SU-DHL-6 (cell line): Measurements from ENCODE around the gene CUL9.

Experiments
- H2AFZ ChIP-seq: fragments of 200-600 bp; sonication (generic); 2 replicates; pipeline ENCODE4 v1.6.1; 2014; ENCODE audit warnings: low read depth, mild to moderate bottlenecking, moderate library complexity, mixed read lengths, antibody characterized with exemption, low read length; ENCODE audit not compliant: severe bottlenecking
- H3F3A ChIP-seq: fragments of 200-600 bp; shearing (Covaris generic); 2 replicates; pipeline ENCODE4 v1.6.0; 2016; ENCODE audit warnings: antibody characterized with exemption, mild to moderate bottlenecking; ENCODE audit not compliant: insufficient read depth
- H3K27ac ChIP-seq: fragments of 200-600 bp; sonication (generic); 2 replicates; pipeline ENCODE4 v1.5.1; 2016; ENCODE audit warnings: low read depth, mild to moderate bottlenecking, low read length, moderate library complexity, mixed read lengths
- H3K27me3 ChIP-seq: fragments of 200-600 bp; sonication (generic), shearing (Covaris generic); 2 replicates; pipeline ENCODE4 v1.6.0; 2014; ENCODE audit warnings: mild to moderate bottlenecking, low read length
- H3K36me3 ChIP-seq: fragments of 200-600 bp; sonication (generic); 2 replicates; pipeline ENCODE4 v1.6.1; 2014; ENCODE audit warnings: mild to moderate bottlenecking, low read length, mixed read lengths
- H3K4me2 ChIP-seq: fragments of 300-600, 200-600 bp; shearing (Covaris generic), sonication (generic); 2 replicates; pipeline ENCODE4 v1.6.0; 2014; ENCODE audit warnings: low read length, low read depth, mild to moderate bottlenecking; ENCODE audit not compliant: poor library complexity, severe bottlenecking
- H3K4me3 ChIP-seq: fragments of 200-600 bp; sonication (generic); 2 replicates; pipeline ENCODE4 v1.5.1; 2014; ENCODE audit warnings: antibody characterized with exemption, low read length, mild to moderate bottlenecking, mixed read lengths; ENCODE audit not compliant: insufficient read depth, poor library complexity, severe bottlenecking
- H3K79me2 ChIP-seq: fragments of 200-600 bp; sonication (generic); 2 replicates; pipeline ENCODE4 v1.6.1; 2014; ENCODE audit warnings: mild to moderate bottlenecking, low read length, moderate library complexity; ENCODE audit not compliant: insufficient read depth
- H3K9ac ChIP-seq: fragments of 200-600 bp; sonication (generic); 2 replicates; pipeline ENCODE4 v1.7.0; 2014; ENCODE audit warnings: mild to moderate bottlenecking, low read length
- H3K9me2 ChIP-seq: fragments of 200-600 bp; sonication (generic); replicated peaks from 2 replicates; pipeline ENCODE4 v1.6.1; 2014; ENCODE audit warnings: low read length; ENCODE audit not compliant: insufficient read depth
- H3K9me3 ChIP-seq: fragments of 200-600 bp; sonication (generic); 2 replicates; pipeline ENCODE4 v1.6.1; 2014; ENCODE audit warnings: low read length, mixed read lengths; ENCODE audit not compliant: insufficient read depth
- H4K20me1 ChIP-seq: fragments of 200-600 bp; sonication (generic); 2 replicates; pipeline ENCODE4 v1.6.1; 2014; ENCODE audit warnings: low read depth, mild to moderate bottlenecking, antibody characterized with exemption, low read length, moderate library complexity, mixed read lengths
- CTCF ChIP-seq: fragments of 200-600 bp; sonication (generic); IDR thresholded peaks from one replicate; pipeline ENCODE4 v1.5.1; 2017; ENCODE audit warnings: antibody characterized with exemption, mild to moderate bottlenecking, low read length, moderate library complexity; ENCODE audit not compliant: insufficient read depth, poor library complexity, severe bottlenecking
- EZH2phosphoT487 ChIP-seq: fragments of 200-600 bp; sonication (generic), shearing (Covaris generic); conservative IDR thresholded peaks from 2 replicates; pipeline ENCODE4 v1.6.1; 2018; ENCODE audit warnings: mild to moderate bottlenecking, antibody characterized with exemption, low read length, moderate library complexity, mixed read lengths

CUL9 gene

DNA sequence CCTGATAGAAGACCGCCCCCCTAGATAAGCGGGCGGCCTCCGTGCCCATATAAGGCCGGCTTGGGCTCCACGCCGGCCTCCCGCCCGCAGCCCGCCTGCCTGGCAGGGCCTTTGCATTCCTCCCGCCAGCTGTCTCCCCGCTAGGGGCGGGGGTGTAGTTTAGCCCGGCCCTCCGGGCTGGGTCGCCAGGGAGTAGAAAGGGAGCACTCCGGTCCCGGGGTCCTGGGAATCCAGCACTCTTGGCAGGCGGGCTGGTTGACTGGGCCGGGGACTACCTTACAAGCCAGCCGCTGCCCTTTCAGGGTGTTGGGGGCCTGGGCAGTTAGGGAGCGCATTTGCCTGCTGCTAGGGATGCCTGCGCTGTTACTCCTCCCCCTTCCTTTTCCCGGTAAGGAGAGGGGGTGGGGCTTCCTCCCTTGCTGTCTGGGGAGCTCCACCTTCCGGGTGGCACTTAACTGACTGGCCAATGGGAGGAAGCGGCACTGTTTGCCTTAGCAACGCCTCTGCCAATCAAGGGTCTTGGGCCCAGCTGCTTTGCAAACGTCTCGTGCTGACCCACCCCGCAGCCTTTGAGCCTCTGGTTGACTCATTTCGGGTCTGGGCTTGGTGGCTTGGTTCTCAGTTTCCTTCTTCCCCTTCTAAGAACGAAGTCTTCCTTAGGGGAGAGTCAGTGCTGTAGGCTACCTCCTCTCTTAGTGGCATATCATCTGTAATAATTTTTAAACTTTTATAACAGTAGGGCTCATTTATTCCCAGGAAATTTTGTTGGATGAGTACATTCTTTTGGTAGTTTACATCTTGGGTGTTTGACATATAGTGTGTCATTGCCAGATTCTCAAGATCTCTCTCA lies 7.5 kb upstream of the CUL9 start:
- Histone ChIP-seq H3K9me2 (no peaks in the 10 kb centered on the region), H3K9ac (peak overlapping the region; percentile 90)
- TF ChIP-seq EZH2phosphoT487 = no peak
- no peak for TF ChIP-seq CTCF

GRCh38 chr6:43175676-43176422 lies 6.1 kb upstream of the CUL9 start:
- no peak overlapping the region for H3K9ac ChIP-seq
- no peaks in the 10 kb centered on the region for H3K27me3 ChIP-seq
- H3K9me2 ChIP-seq = no peaks in the 10 kb centered on the region
- H2AFZ ChIP-seq = no peak overlapping the region
- H4K20me1 ChIP-seq = peaks cover 5% of the 10 kb centered on the region; the same call in 1 of the 2 replicates
- TF ChIP-seq CTCF = no peak
- no peak for TF ChIP-seq EZH2phosphoT487
- no peak overlapping the region for H3K4me2 ChIP-seq
- H3K27ac ChIP-seq = no peak overlapping the region
- peaks cover 28% of the 10 kb centered on the region for H3K79me2 ChIP-seq
- H3K4me3 ChIP-seq = no peak overlapping the region
- H3F3A ChIP-seq = peaks cover 26% of the 10 kb centered on the region
- peaks cover 14% of the 10 kb centered on the region for H3K36me3 ChIP-seq
- H3K9me3 ChIP-seq = no peaks in the 10 kb centered on the region

More for the DNA sequence above, 7.5 kb upstream of the CUL9 start:
- Histone ChIP-seq H4K20me1 (peaks cover 5% of the 10 kb centered on the region; the same call in 1 of the 2 replicates), H3K4me3 (peak overlapping the region; percentile 20), H3K4me2 (peak overlapping the region; percentile 77), H3K27me3 (no peaks in the 10 kb centered on the region), H3K9me3 (no peaks in the 10 kb centered on the region), H2AFZ (no peak overlapping the region), H3K79me2 (peaks cover 28% of the 10 kb centered on the region), H3K27ac (peak overlapping the region; percentile 68), H3K36me3 (peaks cover 14% of the 10 kb centered on the region), H3F3A (peaks cover 19% of the 10 kb centered on the region)

DNA sequence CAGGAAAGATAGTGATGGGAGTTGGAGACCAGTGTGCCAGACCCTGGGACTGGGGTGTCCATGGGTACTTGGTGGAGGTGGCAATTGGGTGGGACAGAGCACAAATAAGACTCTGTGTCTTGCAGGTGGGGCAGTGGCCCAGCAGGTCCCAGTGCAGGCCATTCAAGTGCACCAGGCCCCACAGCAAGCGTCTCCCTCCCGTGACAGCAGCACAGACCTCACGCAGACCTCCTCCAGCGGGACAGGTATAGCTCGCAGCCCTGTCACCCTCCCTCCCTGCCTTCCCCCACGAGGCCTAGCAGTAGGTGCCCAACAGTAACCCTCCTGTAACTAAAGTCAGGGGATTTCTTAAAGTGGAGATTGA lies 5.6 kb upstream of the CUL9 start:
- Histone ChIP-seq H3K9me2 (no peaks in the 10 kb centered on the region), H3K27me3 (no peaks in the 10 kb centered on the region), H2AFZ (no peak overlapping the region), H3K79me2 (peaks cover 28% of the 10 kb centered on the region), H3K9ac (no peak overlapping the region), H3F3A (peaks cover 31% of the 10 kb centered on the region), H4K20me1 (peaks cover 5% of the 10 kb centered on the region; the same call in 1 of the 2 replicates), H3K27ac (no peak overlapping the region), H3K4me3 (no peak overlapping the region), H3K9me3 (no peaks in the 10 kb centered on the region), H3K36me3 (peaks cover 14% of the 10 kb centered on the region), H3K4me2 (no peak overlapping the region)
- TF ChIP-seq CTCF (no peak), EZH2phosphoT487 (no peak)
